Activated T-helper 1 cell treated with anti-CD3 and anti-CD28 coated beads, Interleukin-12 subunit alpha, Interleukin-12 subunit beta, Interleukin-2, Interleukin-4 antibody, amounts not matched to agents 30 ng/mL and 10 ng/mL and 1 ng/mL, durations not matched to agents 14 hours and 24 hours and 36 hours (primary cell): ENCODE data around the gene NR6A1. TPM values are rescaled to one million over a fixed set of nuclear protein-coding genes. Genes with fewer than 3 reads are reported as not detected.
A peak's percentile ranks its signal among the peaks of the same experiment; 100 is the strongest.
"Not testable (repeated sequence)": the region's sequence is repeated elsewhere in the genome, so short reads cannot be mapped to it uniquely, and the experiment has no call there.

Source experiments
- DNase-seq: peaks from one replicate; pipeline ENCODE4 v3.0.0; 2021; ENCODE audit warnings: low spot score
- H3K27ac Mint-ChIP-seq: one replicate; pipeline ENCODE4 v1.8.0; 2021; ENCODE audit warnings: mild to moderate bottlenecking, mixed read lengths
- H3K27me3 Mint-ChIP-seq: one replicate; pipeline ENCODE4 v1.8.0; 2022; ENCODE audit warnings: mild to moderate bottlenecking, moderate library complexity, mixed read lengths; ENCODE audit not compliant: insufficient read depth
- H3K36me3 Mint-ChIP-seq: one replicate; pipeline ENCODE4 v1.8.0; 2021; ENCODE audit warnings: low read depth, mixed read lengths
- H3K4me1 Mint-ChIP-seq: one replicate; pipeline ENCODE4 v1.8.0; 2021; ENCODE audit warnings: low read depth, mixed read lengths
- H3K4me3 Mint-ChIP-seq: one replicate; pipeline ENCODE4 v1.8.0; 2021; ENCODE audit warnings: mild to moderate bottlenecking, moderate library complexity, mixed read lengths
- H3K9me3 Mint-ChIP-seq: one replicate; pipeline ENCODE4 v1.8.0; 2021; ENCODE audit warnings: mixed read lengths
- intact Hi-C: fragments of 100-400 bp; cut with micrococcal nuclease; formaldehyde crosslinking; loops from one replicate; pipeline ENCODE4 v1.15.1; 2024
- total RNA-seq: library from RNA; stranded (reverse); gene quantifications from 2 replicates; pipeline ENCODE4 v1.2.3, GENCODE V29; 2022

Gene NR6A1
- total RNA-seq, 1 donor from 2014 or later, result 1.7 TPM

GRCh38 chr9:124739360-124739759 lies 31.8 kb downstream of the NR6A1 start:
- intact Hi-C loops, result no loop called here
- peaks cover 21% of the 10 kb centered on the region for H3K4me1 Mint-ChIP-seq
- H3K36me3 Mint-ChIP-seq, result no peaks in the 10 kb centered on the region
- H3K4me3 Mint-ChIP-seq, result no peak overlapping the region
- DNase-seq, result no peak
- H3K27me3 Mint-ChIP-seq, result no peaks in the 10 kb centered on the region
- H3K27ac Mint-ChIP-seq, result no peak overlapping the region
- H3K9me3 Mint-ChIP-seq, result no peaks in the 10 kb centered on the region

DNA sequence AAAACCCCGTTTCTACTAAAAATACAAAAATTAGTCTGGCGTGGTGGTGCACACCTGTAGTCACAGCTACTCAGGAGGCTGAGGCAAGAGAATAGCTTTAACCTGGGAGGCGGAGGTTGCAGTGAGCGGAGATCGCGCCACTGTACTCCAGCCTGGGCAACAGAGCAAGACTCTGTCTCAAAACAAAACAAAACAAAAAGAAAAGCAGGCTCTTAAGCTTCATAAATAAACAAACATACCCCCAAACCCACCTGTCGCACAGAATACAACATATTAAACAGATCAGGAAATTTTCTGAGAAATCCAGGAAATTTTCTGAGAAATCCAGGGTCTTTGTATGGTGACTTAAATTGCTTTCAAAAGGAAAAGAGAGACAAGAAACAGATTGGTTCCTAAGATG lies 33.0 kb downstream of the NR6A1 start:
- intact Hi-C loops, H3K36me3 Mint-ChIP-seq: not testable (repeated sequence)

DNA sequence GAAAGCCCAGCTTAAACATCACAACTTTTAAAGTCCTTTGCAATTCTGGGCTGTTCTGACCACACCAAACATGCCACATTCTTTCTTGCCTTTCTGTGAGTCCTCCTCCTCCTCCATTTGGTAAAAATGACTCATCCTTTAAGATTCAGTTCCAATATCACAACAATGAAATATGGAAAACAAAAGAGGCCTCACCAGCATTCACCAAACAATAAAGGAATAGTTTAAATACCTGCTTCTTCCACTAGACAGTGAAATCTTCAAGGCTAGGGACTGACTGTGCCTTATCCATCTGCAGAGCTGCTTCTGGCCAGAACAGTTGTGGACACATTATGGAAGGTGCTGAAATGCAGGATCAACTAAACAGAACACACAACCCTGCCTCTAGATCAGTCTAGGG lies 36.0 kb downstream of the NR6A1 start:
- Mint-ChIP-seq H3K4me3 (no peak overlapping the region), H3K27ac (peak overlapping the region; percentile 61), H3K9me3 (no peaks in the 10 kb centered on the region), H3K4me1 (peaks cover 25% of the 10 kb centered on the region), H3K27me3 (peaks cover 2% of the 10 kb centered on the region), H3K36me3 (no peaks in the 10 kb centered on the region)
- DNase-seq, result no peak
- intact Hi-C loops, result loop anchor here (1.0 kb wide), 1 partner anchor 23 kb away; no protein-coding TSS in a partner anchor

More for the DNA sequence above, 33.0 kb downstream of the NR6A1 start:
- H3K27me3 Mint-ChIP-seq, H3K4me3 Mint-ChIP-seq, H3K27ac Mint-ChIP-seq, H3K9me3 Mint-ChIP-seq, DNase-seq: not testable (repeated sequence)
- H3K4me1 Mint-ChIP-seq, result peaks cover 27% of the 10 kb centered on the region

DNA sequence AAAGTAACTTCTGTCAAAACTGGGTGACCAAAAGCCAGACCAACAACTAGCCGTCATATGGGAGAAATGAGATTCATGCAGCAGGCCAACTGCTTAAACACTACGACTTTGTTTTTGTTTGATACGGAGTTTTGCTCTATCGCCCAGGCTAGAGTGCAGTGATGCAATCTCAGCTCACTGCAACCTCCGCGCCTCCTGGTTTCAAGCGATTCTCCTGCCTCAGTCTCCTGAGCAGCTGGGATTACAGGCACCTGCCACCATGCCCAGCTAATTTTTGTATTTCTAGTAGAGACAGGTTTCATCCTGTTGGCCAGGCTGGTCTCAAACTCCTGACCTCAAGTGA lies 36.4 kb downstream of the NR6A1 start:
- intact Hi-C loops, result loop anchor here (1.0 kb wide), 1 partner anchor 22 kb away; no protein-coding TSS in a partner anchor
- not testable (repeated sequence) for H3K36me3 Mint-ChIP-seq, H3K9me3 Mint-ChIP-seq, DNase-seq, H3K27me3 Mint-ChIP-seq, H3K4me3 Mint-ChIP-seq, H3K27ac Mint-ChIP-seq
- H3K4me1 Mint-ChIP-seq, result peaks cover 22% of the 10 kb centered on the region

DNA sequence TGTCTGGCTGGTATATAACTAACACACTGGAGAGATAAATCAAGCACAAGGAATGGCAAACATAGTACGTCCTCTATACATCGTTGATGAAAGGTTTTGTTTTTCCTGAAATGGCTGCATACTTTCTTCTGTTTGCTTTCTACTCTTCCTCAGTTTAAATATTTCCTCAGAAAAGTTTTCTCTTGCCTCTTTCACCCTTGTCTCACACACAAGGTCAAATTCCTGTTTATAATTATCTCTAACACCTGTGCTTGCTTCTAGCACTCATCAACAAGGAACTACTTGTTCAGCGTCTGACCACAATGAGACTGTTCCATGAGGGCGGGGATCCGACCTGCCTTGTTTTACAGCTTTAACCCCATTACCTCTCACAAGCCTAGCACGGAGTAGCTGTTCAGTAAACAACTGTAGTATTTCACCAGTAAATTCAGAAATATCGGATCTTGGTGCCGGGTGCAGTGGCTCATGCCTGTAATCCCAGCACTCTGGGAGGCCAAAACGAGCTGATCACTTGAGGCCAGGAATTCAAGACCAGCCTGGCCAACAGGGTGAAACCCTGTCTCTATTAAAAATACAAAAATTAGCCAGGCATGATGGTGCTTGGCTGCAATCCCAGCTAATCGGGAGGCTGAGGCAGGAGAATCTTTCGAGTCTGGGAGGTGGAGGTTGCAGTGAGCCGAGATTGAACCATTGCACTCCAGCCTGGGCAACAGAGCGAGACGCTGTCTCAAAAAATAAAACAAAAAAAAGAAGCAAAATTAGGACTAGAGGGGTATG lies 37.0 kb downstream of the NR6A1 start:
- intact Hi-C loops, result no loop called here
- H3K4me3 Mint-ChIP-seq, result no peak overlapping the region
- H3K9me3 Mint-ChIP-seq, result no peaks in the 10 kb centered on the region
- H3K27ac Mint-ChIP-seq, result no peak overlapping the region
- peaks cover 2% of the 10 kb centered on the region for H3K27me3 Mint-ChIP-seq
- DNase-seq, result no peak
- no peaks in the 10 kb centered on the region for H3K36me3 Mint-ChIP-seq
- peaks cover 22% of the 10 kb centered on the region for H3K4me1 Mint-ChIP-seq

GRCh38 chr9:124730772-124731171 lies 40.3 kb downstream of the NR6A1 start:
- intact Hi-C loops, result no loop called here

DNA sequence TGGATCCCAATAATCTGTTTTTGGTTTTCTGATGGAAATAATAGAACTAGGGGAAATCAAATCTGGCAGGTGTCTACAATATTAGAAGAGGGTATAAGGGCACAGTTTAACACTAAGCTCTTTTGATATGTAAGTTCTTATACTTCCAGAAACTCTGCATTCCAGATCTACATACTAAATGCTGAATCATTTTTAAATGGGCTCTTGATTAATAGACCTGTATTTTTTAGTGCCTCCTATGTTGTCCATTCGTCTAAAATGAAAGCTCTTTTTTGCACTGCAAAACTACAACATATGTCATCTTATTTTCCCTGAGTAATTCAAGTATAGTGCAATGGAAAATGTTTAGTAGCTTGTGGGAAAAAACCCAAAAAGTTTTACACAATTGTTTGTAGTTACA lies 44.2 kb downstream of the NR6A1 start:
- intact Hi-C loops, result no loop called here
- H3K4me1 Mint-ChIP-seq, result peaks cover 9% of the 10 kb centered on the region
- peaks cover 3% of the 10 kb centered on the region for H3K27me3 Mint-ChIP-seq
- H3K27ac Mint-ChIP-seq, result peak overlapping the region; percentile 26
- no peak for DNase-seq
- no peaks in the 10 kb centered on the region for H3K9me3 Mint-ChIP-seq
- no peak overlapping the region for H3K4me3 Mint-ChIP-seq
- no peaks in the 10 kb centered on the region for H3K36me3 Mint-ChIP-seq

More at GRCh38 chr9:124730772-124731171, 40.3 kb downstream of the NR6A1 start:
- no peak for DNase-seq
- H3K9me3 Mint-ChIP-seq, result no peaks in the 10 kb centered on the region
- no peaks in the 10 kb centered on the region for H3K36me3 Mint-ChIP-seq
- peaks cover 30% of the 10 kb centered on the region for H3K4me1 Mint-ChIP-seq
- H3K27me3 Mint-ChIP-seq, result peaks cover 2% of the 10 kb centered on the region
- no peak overlapping the region for H3K27ac Mint-ChIP-seq
- no peak overlapping the region for H3K4me3 Mint-ChIP-seq

- no peak for DNase-seq
- no peaks in the 10 kb centered on the region for H3K36me3 Mint-ChIP-seq
- H3K9me3 Mint-ChIP-seq, result no peaks in the 10 kb centered on the region
- no peak overlapping the region for H3K4me3 Mint-ChIP-seq
- no peak overlapping the region for H3K27ac Mint-ChIP-seq
- H3K4me1 Mint-ChIP-seq, result peaks cover 9% of the 10 kb centered on the region
- peaks cover 3% of the 10 kb centered on the region for H3K27me3 Mint-ChIP-seq
- intact Hi-C loops, result no loop called here
Measured at GRCh38 chr9:124725068-124725452, 46.1 kb downstream of the NR6A1 start.

DNA sequence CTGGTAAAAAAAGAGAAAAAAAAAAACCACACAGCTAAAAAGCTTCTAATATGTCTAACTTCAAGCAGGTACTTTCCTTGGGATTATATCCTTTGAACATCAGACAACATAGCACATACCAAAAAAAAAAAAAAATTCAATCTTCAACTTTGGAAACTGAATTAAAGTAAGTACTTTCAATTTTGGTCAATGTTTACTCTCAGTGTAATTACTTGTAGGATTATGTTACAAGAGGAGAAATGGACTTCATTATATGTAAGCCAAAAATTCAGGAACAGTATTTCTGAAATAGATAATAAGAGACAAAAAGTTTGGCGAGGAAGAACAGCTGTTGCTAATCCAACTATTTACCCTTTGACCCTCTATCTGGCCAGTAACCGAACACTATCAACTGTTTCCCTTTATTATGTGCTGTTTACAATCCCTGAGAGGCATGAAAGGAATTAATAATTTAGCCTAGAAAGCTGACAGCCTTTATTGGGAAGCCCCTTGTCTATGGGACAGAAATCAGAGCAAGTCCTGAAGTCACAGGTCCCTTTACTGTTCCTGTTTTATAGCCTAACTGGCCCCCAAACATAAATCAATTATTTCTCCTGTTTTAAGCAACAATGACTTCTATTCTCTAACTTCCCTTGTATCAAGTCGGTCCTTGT lies 46.6 kb downstream of the NR6A1 start:
- Mint-ChIP-seq H3K27ac (no peak overlapping the region), H3K36me3 (no peaks in the 10 kb centered on the region), H3K4me1 (peaks cover 9% of the 10 kb centered on the region), H3K4me3 (no peak overlapping the region), H3K27me3 (peaks cover 3% of the 10 kb centered on the region), H3K9me3 (no peaks in the 10 kb centered on the region)
- intact Hi-C loops, result no loop called here
- no peak for DNase-seq

DNA sequence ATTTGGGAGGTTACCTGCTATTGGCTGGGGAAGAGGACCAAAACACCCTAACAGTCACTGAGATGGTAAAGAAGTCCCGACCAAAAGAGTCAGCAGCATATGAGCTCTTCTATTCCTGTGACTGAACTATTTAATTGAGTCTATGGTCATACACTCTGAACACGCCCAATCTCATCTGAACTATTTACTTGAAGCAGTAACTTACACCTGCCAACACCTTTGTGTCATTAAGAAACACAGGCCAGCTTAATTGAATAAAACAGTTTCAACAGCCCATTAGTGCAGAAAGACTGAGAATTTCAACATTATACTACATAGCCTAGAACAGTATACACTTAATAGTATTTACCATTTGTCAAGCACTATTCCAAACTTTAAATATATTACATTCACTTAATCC lies 47.8 kb downstream of the NR6A1 start:
- Mint-ChIP-seq H3K4me1 (peaks cover 9% of the 10 kb centered on the region), H3K9me3 (no peaks in the 10 kb centered on the region), H3K36me3 (no peaks in the 10 kb centered on the region), H3K4me3 (no peak overlapping the region), H3K27ac (no peak overlapping the region), H3K27me3 (peaks cover 3% of the 10 kb centered on the region)
- intact Hi-C loops, result no loop called here
- no peak for DNase-seq

DNA sequence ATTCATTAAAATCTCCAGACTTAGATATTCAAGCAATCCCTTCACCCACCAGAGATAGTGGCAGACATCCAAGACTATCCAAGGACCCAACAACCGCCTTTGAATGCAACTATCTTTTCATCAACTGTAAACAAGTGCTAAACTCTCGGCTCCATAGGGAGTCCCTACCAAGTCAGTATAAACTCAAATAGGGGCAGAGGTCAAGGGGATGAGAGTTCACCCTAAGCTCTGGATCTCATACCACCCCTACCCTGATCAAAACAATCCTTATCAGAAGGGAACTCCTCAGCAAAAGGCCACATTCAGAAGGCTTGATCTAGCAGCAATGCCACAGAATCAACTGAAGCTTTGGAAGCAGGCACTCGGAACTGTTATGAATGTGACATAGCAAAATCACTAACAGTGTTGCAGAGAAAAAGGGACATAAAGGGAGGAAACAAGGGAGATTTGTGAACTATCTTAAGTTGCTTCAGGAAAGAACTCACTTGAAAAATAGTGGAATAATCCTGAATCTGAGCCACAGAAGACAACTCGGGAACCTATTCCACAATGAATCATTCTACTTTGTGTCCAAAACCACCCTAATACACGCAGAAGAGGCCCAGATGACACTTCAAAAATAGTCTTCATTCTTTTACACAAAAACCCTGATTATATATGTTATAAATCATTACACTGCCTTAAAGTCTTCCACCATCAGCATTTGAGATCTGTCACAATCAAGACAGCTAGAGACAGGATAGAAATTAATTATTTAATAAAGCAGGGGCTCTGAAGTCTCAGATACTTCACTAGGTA lies 49.8 kb downstream of the NR6A1 start:
- no peak overlapping the region for H3K4me3 Mint-ChIP-seq
- intact Hi-C loops, result no loop called here
- H3K27ac Mint-ChIP-seq, result no peak overlapping the region
- H3K27me3 Mint-ChIP-seq, result peaks cover 3% of the 10 kb centered on the region
- no peak for DNase-seq
- no peaks in the 10 kb centered on the region for H3K9me3 Mint-ChIP-seq
- no peaks in the 10 kb centered on the region for H3K36me3 Mint-ChIP-seq
- peaks cover under 1% of the 10 kb centered on the region for H3K4me1 Mint-ChIP-seq

DNA sequence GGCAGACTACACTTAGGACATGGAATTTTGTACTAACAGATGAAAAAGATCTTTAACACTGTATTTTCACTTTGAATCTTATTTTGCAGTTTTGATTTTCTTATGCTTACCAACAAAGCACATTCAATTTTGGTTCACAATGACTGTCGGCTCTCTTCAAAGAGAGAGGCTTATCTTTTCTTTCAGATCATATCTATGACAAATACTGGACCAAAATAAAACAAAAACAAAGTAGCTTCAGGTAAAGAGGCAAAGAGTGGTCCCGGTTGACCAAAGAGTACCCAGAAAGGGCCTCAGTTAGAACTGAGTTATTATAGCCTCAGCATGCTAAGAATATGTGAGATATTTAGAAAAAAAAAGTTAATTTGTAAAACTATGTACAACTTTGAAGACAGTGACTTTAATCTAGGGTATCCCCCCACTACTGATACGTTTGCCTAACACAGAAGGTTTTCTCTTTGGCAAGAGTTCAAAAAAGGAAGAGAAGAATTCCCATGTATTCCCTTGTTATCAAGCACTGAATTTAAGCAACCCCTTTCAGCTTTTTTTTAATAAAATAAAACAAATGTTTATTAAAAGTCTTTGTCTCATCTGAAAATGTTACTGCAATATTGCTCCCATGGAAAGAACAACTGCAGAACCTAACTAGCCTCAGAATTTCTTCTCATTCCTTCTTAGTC lies 50.5 kb downstream of the NR6A1 start:
- Mint-ChIP-seq H3K27me3 (peaks cover 3% of the 10 kb centered on the region), H3K4me1 (no peaks in the 10 kb centered on the region), H3K9me3 (no peaks in the 10 kb centered on the region), H3K27ac (no peak overlapping the region), H3K36me3 (no peaks in the 10 kb centered on the region), H3K4me3 (no peak overlapping the region)
- no peak for DNase-seq
- intact Hi-C loops, result no loop called here
